NCI-H526 (cell line): ENCODE data around the gene TEX11.
"Not testable (repeated sequence)": the region's sequence is repeated elsewhere in the genome, so short reads cannot be mapped to it uniquely, and the experiment has no call there.

ENCODE experiments used
- DNase-seq, 2 experiments: peaks; one replicate each; lab custom pipeline; 2025; lab: John Stamatoyannopoulos, UW

TEX11 gene

GRCh38 chrX:70908541-70908940 is at the start of gene TEX11:
TEX11 (minus strand) TSS chrX:70908711; CDS start chrX:70907789, 922 bp downstream.
- no peak for DNase-seq

GRCh38 chrX:70954871-70955270 is 46.4 kb upstream of the TEX11 start:
- no peak for DNase-seq

GRCh38 chrX:70924294-70924911 is 15.9 kb upstream of the TEX11 start:
- DNase-seq, result no peak

GRCh38 chrX:70922774-70923473 is 14.4 kb upstream of the TEX11 start:
- no peak for DNase-seq

GRCh38 chrX:70921709-70922352 is 13.3 kb upstream of the TEX11 start:
- no peak for DNase-seq

GRCh38 chrX:70916754-70917153 is 8.2 kb upstream of the TEX11 start:
- DNase-seq, result no peak

GRCh38 chrX:70907900-70908299 is 611 bp downstream of the TEX11 start:
- DNase-seq, result no peak

- no peak for DNase-seq
Observed at GRCh38 chrX:70901465-70901864, 7.0 kb downstream of the TEX11 start.

GRCh38 chrX:70890441-70890840 is 18.1 kb downstream of the TEX11 start:
- not testable (repeated sequence) for DNase-seq

GRCh38 chrX:70878902-70879301 is 29.6 kb downstream of the TEX11 start:
- no peak for DNase-seq

GRCh38 chrX:70852294-70852693 is 56.2 kb downstream of the TEX11 start:
- DNase-seq, result no peak

- DNase-seq, result not testable (repeated sequence)
Observed at GRCh38 chrX:70844081-70844480, 64.4 kb downstream of the TEX11 start.

- DNase-seq, result not testable (repeated sequence)
Observed at GRCh38 chrX:70843620-70844019, 64.9 kb downstream of the TEX11 start.

GRCh38 chrX:70834589-70834988 is 73.9 kb downstream of the TEX11 start:
- no peak for DNase-seq

GRCh38 chrX:70826715-70827114 is 81.8 kb downstream of the TEX11 start:
- DNase-seq, result no peak

- no peak for DNase-seq
Observed at GRCh38 chrX:70825366-70825765, 83.1 kb downstream of the TEX11 start.

GRCh38 chrX:70808942-70809940 is 99.3 kb downstream of the TEX11 start:
- DNase-seq, result no peak

- DNase-seq, result no peak
Observed at GRCh38 chrX:70806081-70806480, 102.4 kb downstream of the TEX11 start.

- not testable (repeated sequence) for DNase-seq
Observed at GRCh38 chrX:70796742-70797141, 111.8 kb downstream of the TEX11 start.

- DNase-seq, result no peak
Observed at GRCh38 chrX:70774223-70774622, 134.3 kb downstream of the TEX11 start.

- peak in 1 of 2 experiments; percentile 19 for DNase-seq
Observed at GRCh38 chrX:70769659-70770227, 138.8 kb downstream of the TEX11 start.

GRCh38 chrX:70762285-70762684 is 146.2 kb downstream of the TEX11 start:
- no peak for DNase-seq
